ENCODE results near the gene BICD1.
A peak's percentile ranks its signal among the peaks of the same experiment; 100 is the strongest.
"Not testable (repeated sequence)": the region's sequence is repeated elsewhere in the genome, so short reads cannot be mapped to it uniquely, and the experiment has no call there.

BICD1 gene

DNA sequence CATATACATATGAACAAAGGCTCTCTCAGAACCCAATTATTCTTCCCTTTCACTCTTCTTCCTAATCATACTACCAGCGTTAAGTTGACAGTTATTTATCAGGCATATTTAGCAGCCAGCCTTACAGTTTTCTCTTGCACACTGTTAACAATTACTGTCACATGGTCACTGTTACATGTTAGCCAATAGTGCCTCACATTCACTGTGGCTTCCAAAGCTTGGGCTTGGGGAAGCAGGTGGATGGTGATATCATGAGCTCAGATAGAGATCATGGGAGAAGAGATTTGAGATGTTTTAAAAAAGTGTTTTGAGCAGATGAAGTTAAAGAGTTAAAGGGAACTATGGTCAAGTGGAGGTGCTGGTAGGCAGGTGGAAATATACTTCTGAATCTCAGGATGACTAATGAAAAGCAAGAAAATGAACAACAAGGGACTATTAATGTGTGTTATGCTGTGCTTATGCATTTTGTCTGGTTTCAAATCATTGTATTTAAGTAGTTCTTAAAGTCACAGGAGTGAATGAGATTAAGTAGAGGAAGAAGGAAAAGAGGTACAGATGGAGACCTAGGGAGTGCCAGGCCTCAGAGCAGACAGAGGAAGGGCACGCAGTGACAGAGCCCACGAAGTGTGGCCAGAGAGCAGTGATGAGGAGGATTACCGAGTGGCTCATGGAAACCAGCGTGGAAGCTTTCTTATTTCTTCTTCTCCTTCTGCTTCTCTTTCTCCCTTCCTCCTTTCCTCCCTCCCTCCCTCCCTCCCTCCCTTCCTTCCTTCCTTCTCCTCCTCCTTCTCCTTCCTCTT, 39.6 kb downstream of the BICD1 start:
- no peak for FAIRE-seq

DNA sequence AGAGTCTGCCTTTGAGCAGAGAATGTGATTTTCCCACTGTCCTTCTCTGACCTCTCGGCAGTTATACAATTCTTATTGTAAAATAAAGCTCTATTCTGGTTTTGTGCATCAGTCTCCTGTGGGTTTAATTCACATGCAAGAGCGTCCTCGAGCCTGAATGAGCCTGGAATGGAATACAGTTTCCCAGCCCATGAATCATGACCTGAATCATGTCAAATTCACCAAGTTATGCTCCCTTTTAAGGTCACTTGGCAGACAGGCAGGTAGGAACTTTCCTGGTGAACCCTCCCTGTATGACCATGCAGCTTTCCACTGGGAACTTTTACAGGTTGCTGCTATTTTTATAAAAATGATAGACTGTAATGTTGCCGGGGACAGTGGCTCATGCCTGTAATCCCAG, 41.7 kb downstream of the BICD1 start:
- FAIRE-seq, result no peak

DNA sequence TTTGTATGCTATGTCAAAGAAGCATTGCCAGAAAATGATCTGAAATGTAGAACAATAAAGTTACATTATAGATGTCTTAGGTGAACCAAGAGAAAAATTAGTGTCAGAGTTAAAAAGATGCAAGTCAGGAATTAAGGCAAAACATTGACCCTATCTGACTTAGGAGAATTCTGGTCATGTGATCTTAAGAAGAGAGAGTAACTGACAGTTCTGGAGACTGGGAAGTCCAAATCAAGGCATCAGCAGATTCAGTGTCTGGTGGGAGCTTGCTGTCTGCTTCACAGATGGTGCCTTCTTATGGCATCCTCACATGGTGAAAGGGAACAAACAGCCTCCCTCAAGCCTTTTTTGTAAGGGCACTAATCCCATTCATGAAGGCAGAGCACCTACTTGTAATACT, 42.8 kb downstream of the BICD1 start:
- no peak for FAIRE-seq

DNA sequence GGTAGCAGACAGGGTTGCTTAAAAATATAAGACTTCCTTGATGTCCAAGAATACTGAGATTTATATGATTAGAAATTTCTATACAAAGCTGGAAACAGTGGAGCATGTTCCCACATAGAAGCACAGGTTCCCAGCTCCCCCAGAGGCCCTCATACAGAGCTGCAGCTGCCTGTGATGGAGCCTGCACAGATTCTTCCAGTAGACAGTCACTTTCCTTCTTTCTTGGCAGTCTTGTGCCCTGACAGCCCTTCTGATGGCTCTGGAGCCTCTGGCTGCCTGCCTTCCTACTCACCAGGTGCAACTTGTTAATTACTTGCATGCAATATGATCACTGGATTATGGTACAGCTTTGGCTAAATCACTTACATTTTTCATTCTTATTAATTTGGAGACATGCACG, 44.4 kb downstream of the BICD1 start:
- no peak for FAIRE-seq

DNA sequence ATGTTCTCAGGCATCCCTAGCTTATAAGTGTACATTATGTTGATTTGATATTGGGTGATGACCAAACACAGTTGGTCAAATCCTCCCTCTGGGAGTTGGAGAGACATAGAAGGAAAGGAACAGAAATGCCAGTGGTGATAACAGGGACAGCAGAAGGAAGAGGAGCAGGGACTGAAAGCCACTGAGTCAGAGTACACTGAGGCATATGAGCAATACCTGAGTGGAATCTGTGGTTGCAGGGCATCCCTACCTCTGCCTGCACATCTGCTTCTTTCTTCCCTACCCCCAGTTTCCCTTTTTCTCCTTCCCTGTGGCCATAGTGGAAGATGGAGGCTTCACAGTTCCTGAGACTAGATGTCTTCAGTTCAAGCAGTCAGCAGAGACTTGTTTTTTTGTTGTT, 44.9 kb downstream of the BICD1 start:
- FAIRE-seq, result no peak

DNA sequence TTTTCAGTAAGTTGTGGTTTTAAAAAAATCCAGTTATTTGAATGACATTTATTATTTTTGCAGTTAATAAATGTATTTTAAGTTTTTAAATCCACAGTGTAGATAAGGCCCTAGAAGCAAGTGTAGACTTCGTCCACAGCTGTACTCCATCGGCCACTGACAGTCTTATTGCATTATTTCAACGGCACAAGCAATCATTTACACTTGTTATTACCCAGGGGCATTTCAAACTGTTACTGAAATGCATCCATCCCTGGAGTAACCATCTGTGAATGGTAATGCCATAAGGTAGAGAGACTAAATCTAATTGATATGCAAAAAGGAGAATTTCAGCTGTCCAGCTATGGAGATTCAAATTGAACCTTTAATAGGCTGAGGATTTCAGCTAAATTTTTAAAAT, 48.4 kb downstream of the BICD1 start:
- no peak for FAIRE-seq

DNA sequence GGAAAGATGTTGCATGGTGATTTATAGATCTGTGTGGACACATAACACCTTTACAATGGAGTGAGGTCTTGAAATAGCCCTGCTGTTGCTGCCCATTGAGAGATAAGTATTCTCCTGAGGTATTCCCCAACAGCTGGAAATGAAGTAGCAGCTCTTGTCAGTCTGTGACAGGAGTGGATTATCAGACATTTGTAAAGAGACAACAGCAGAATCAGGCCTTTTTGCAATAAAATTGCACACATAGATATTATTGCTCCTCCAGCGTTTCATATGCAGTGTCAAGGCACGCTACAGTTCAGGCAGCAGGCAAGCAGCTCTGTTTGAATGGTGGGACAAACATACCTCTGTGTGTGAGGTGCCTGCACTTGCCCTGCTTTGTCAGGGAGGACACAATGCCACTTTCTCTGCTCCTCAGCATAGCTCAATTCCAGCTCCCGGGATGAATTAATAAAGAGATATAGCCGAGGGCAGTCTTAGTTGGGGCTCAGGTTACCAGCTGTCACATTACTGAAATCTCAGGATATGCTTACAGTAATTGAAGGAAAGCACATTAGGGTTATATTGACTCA, 49.4 kb downstream of the BICD1 start:
- no peak for FAIRE-seq

DNA sequence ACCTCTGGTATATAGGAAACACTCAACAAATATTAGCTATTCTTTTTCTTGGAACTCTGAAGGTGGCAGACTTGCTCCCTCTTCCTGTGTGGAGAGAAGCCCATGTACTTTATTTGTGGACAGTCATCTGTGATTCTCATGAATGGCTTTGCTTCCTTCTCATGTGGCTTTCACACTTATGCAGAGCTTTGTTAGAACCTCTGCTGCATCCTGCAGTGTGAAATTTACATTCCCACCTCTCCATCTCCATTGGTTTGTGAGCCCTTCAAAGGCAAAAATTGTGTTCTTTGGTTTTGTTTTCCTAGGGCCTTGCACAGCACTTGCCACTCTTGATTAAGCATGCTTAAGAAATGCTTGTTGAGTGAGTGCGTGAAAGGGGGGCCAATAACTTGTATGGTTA, 51.9 kb downstream of the BICD1 start:
- no peak for FAIRE-seq

DNA sequence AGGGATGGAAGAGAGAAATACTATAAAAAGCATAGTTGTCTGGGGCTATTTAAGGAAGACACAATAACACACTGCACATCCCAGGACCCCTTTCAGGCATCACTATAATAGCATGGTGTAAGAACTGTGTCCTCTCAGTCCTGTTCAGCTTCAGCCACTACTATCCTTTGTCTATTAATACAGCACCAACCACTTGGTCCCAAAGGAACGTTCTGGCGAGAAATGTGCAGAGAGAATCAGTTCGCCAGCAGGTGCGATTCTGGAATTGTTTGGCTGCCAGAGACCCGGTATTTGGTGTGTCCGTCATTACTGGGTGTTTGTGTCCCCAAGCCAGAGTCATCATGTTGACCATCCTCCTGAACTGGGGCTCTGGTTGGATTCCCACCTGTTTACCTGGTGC, 52.7 kb downstream of the BICD1 start:
- FAIRE-seq, result no peak

DNA sequence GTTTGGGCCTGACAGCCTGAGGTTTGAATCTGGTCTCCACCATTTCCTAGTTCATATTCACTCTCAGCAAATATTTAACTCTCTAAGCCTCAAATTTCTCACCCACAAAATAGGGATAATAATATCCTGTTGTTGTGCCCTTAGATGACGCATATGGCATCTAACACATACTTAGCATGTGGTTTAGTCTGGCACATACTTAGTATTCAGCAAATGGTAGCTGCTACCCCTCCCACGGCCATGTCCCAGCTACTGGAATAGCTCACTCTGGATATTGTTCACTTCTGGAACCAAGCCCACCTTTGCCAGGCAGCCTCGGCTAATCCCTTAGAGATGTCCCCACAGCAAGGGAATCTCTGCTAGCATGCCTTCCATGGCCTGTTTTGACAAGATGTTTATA, 53.3 kb downstream of the BICD1 start:
- no peak for FAIRE-seq

DNA sequence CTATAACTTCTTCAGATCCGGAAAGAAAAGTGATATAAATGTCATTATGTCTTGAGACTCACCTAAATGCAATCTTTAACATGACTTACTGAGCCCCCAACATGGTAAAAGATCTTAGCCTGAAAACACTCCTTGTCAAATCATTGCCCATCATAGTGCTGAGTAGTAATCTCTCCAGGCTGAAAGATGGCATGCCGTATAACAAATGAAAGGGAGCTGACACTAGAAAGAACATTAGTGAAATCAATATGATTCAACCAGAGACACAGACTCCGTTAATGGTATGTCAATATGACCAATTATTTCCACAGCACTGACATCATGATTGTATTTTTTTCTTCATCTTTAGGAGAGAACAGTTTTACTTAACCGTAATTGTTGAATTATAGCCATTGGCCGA, 54.4 kb downstream of the BICD1 start:
- FAIRE-seq, result no peak

DNA sequence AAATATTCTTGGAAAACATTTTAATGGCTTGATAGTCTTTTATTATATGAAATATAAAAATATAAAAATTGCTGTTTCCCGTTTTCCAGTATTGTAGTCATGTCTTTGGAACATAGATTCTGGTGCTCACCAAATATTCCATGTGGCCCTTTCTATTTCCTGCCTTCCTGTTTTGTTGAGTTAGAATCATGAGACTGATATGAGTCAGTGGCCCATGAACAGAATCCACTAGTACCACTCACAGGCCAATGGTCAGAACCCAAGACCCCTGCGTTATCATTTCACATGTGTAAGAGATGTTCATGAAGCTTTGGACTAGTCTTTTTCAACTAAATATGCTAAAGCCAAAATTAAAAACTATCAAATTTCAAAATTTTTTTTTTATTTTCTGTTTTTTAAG, 56.9 kb downstream of the BICD1 start:
- no peak for FAIRE-seq

DNA sequence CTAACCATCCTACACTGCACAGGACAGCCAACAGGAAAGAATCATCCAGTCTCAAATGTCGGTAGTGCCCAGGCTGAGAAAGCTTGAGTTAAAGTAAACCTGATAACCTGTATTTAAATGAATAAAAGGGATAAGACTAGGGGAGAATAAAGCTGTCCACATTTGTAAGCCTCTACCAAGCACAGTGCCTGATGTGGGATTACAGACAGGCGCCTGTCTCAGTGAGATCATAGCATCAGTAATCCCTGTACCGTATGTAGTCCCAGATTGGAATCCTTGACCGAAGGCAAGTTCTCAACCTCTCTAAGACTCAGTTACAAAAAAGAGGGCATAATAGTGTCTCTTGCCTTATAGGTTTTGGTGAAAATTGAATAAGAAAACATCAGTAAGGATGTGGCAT, 59.9 kb downstream of the BICD1 start:
- no peak for FAIRE-seq

DNA sequence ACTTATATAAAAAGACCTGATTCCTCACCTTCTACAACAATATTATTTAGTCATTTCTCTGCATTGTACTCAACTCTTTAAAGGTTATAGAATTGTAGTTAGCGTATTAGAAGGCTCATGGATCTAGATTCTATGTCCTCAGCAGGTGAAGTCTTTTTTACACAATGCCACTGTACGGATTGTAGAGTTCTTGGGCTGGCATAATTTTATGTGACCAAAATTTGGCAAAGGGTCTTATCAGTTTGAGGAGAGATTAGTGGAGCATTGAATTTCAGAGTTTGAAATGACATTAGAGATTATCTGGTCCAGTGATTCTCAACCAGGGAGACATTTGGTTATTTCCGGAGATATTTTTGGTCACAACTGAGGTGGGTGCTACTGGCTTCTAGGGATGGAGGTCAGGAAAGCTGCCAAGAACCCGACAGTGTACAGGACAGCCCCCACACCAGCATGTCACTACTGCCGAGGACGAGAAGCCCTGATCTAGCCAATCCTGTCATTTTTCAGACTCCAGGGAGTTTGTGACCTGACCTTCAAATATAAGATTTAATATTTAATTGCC, 63.9 kb downstream of the BICD1 start:
- no peak for FAIRE-seq

DNA sequence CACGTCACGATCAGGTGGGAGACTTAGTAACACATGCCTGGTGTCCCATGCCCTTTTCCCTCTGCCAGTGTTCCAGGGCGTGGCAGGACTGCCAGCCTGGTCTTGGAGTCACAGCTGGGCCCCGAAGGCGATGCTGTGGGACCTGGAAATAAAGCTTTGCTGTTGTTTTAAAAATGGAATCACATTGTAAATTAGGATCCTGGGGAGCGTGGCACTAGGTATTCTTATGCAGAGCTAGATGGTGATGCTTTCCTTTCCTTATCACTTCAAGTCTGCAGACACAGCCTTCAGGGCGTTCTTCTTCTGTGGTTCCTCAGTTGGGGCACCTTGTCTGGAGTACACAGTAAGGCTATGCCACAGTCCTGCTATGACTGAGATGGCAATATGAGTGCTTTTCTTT, 64.6 kb downstream of the BICD1 start:
- no peak for FAIRE-seq

DNA sequence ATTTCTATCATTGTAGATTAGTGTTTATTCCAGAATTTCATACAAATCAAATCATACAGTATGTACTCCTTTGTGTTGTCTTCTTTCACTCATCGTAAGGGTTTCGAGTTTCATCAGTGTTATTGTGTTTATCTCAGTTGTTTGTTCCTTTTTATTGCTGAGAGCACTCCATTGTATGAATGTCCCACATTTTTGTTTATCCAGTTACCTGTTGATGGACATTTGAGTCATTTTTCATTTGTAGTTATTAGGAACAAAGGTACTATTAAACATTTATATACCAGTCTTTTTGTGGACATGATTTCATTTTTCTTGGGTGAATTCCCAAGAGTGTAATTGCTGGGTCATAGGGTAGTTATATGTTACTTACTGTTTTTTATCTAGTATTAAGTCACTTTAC, 70.0 kb downstream of the BICD1 start:
- FAIRE-seq, result no peak

DNA sequence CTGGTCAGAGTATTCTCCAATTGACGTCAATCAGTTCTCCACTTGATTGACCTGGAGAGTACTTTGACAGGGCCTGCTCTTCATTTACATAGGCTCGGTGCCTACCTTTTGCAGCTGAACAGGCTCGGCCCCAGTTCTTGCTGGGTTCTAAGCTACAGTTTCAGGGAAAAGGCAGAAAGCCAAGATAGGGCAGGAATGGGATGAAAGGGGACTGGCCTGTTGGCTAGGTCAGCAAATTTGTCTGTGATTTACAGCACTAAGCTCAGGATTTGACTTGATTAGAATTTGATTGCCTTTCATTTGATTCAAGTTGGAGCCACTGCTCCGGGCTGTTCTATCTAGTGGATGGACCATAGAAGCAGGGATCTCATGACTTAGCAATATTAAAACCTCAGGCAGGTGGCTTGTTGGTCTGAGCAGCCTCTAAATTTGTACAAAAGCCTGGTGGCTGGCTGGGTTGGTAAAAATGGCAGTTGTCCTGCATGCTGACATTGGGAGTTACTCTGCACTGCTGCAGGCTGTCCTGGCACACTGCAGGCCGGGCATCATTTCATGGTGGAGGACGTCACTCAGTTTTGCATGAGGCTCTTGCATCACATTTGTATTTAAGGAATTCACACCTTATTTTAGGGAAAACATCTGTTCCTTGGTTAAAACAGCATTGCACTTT, 71.8 kb downstream of the BICD1 start:
- no peak for FAIRE-seq

DNA sequence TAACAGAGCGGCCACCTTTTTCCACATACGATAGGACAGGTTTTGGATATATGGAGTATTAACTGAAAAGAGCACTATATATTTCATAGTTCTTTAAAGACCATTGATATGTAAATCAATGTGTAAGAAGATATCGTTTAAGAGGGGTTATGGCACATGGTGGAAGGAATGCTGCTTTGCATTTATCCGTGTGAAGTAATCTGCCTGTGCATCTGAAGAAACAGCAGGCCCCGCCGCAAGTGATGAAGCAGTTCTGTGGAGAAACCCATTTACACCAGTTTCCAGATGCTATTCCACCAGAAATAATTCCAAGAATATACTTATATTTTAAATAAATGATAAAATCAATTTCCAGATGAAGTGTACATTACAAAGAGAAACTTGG, 72.4 kb downstream of the BICD1 start:
- no peak for FAIRE-seq

DNA sequence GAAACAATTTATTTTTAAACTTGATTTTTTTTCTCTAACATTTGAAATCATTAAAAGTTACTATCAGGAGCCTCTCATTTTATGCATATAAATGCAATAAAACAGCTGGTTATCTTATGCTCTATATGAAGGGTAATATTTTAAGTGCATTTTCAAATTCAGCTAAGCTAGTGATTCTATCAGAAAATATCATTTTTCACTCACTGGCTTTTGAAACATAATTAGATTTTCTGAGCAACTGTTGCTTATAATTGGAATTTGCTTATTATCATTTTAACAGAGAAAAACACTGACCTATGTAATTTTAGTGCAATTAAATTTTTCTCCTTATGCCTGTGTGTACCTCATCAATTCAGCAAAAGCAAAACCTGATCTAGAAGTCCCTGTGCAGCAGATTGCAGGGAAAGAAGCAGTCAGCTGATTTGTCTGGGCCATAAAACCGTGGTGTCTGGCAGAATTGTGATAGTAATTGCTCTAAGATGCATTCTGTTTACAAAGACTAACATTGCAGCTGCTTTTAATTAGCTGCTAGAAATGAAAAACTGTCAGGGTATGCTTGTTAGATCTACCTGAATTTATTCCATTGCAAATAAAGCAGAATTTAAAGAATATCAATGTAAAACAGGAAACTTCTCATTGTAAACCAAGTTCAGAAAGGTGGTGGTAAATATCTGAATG, 75.0 kb downstream of the BICD1 start:
- no peak for FAIRE-seq

DNA sequence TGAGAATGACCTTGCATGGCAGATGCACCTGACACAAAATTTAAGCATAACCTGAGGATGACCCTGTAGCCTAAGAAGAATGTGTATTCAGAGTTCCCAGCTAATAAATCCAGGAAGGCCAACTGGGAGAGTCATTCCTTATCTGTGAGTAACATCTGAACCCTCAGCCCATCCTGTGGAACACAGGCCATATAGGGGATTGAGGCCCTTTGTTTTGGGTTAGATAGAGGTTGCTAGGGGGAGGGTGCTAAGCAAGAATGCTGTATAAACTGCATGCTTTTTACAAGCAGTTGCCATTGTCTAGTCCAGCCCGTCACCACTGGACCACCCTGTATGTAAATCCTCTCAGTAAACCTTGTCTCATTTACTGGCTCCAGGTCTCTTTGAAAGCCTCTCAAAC, 77.0 kb downstream of the BICD1 start:
- FAIRE-seq, result no peak

DNA sequence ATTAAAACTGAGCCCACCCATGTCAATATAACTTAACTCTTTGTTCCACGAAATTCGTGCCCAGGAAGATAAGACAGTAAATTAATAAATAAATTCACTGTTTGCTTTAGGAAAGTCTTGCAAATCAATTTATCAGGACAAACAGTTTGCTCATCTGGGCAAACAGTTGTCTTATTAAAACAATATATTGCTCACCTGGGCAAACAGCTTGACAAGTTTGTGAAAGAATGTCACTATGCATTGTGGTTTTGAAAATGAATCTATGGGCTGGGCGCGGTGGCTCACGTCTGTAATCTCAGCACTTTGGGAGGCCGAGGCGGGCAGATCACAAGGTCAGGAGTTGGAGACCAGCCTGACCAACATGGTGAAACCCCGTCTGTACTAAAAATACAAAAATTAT, 80.5 kb downstream of the BICD1 start:
- FAIRE-seq, result not testable (repeated sequence)

DNA sequence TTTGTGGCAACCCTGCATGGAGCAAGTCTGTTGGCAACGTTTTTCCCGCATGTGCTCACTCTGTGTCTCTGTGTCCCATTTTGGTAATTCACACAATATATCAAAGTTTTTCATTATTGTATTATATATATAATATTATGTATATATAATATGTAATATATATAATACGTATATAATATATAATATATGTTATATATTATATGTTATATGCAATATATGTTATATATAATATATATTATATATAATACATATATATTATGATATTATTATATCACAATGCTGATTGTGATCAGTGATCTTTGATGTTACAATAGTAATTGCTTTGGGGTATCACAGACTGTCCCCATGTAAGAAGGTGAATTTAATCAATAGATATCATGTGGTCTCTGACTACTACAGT, 84.8 kb downstream of the BICD1 start:
- peak; percentile 90 for FAIRE-seq

Measured in TTC549 (cell line).